HepG2 (cell line): ENCODE measurements around the gene POLR1G. TPM values are rescaled to one million over a fixed set of nuclear protein-coding genes. Genes with fewer than 3 reads are reported as not detected.

Experiments
- CCDC6 ChIP-seq: sonication (generic); formaldehyde crosslinking; IDR thresholded peaks from 2 replicates; pipeline ENCODE4 v1.8.1; 2022; ENCODE audit warnings: mild to moderate bottlenecking, missing genetic modification reagents, moderate library complexity
- HOXA3 ChIP-seq: sonication (generic); formaldehyde crosslinking; IDR thresholded peaks from 2 replicates; pipeline ENCODE4 v1.5.0; 2020; ENCODE audit warnings: missing genetic modification reagents
- SIX4 ChIP-seq: sonication (generic); formaldehyde crosslinking; IDR thresholded peaks from 2 replicates; pipeline ENCODE4 v1.4.0; 2020; ENCODE audit warnings: missing genetic modification reagents
- SRSF4 ChIP-seq: fragments of 200-400 bp; formaldehyde crosslinking; IDR thresholded peaks from one replicate; pipeline ENCODE4 v1.6.1; 2018; ENCODE audit warnings: mild to moderate bottlenecking, low read depth, low read length, moderate library complexity; ENCODE audit not compliant: poor library complexity, severe bottlenecking
- SRY ChIP-seq: sonication (generic); formaldehyde crosslinking; IDR thresholded peaks from 2 replicates; pipeline ENCODE4 v1.8.0; 2022; ENCODE audit warnings: mild to moderate bottlenecking, missing genetic modification reagents
- TBX2 ChIP-seq: sonication (generic); formaldehyde crosslinking; IDR thresholded peaks from 2 replicates; pipeline ENCODE4 v1.5.0; 2020; ENCODE audit warnings: missing genetic modification reagents, mild to moderate bottlenecking, borderline replicate concordance
- ZNF20 ChIP-seq: sonication (generic); formaldehyde crosslinking; IDR thresholded peaks from 2 replicates; pipeline ENCODE4 v1.4.0; 2020; ENCODE audit warnings: mild to moderate bottlenecking, moderate library complexity, missing genetic modification reagents
- ZNF280D ChIP-seq: sonication (generic); formaldehyde crosslinking; IDR thresholded peaks from 2 replicates; pipeline ENCODE4 v1.5.1; 2020; ENCODE audit warnings: mild to moderate bottlenecking, missing genetic modification reagents
- ZNF768 ChIP-seq: sonication (generic); formaldehyde crosslinking; IDR thresholded peaks from 2 replicates; pipeline ENCODE4 v1.4.0; 2020; ENCODE audit warnings: missing genetic modification reagents
- ZNF777 ChIP-seq: sonication (generic); formaldehyde crosslinking; IDR thresholded peaks from 2 replicates; pipeline ENCODE4 v1.4.0; 2020; ENCODE audit warnings: missing genetic modification reagents
- ZNF781 ChIP-seq: sonication (generic); formaldehyde crosslinking; IDR thresholded peaks from 2 replicates; pipeline ENCODE4 v1.5.1; 2020; ENCODE audit warnings: borderline replicate concordance, mild to moderate bottlenecking, missing genetic modification reagents; ENCODE audit errors: not compliant biosample characterization
- polyA plus RNA-seq, 8 experiments: library from polyadenylated mRNA; depleted of rRNA in 3 of 8; stranded (reverse) in 7 of 8; unstranded in 1 of 8; fragments of >200 nt; fragmentation: Illumina TruSeq in 4 of 8; extraction: Trizol in 4 of 8; gene quantifications; 2 replicates each; pipeline versions ENCODE4 v1.2.1 to v1.2.3, GENCODE V29; 2011 to 2016; ENCODE audit warnings: low read depth in 4 of 8, missing spikeins in 1 of 8, mixed read lengths in 1 of 8; ENCODE audit not compliant: insufficient read depth in 1 of 8
- total RNA-seq, 5 experiments: library from RNA; depleted of rRNA; stranded (reverse); fragments of >200 nt; fragmentation: Illumina TruSeq; extraction: Trizol; gene quantifications; 2 replicates each; pipeline ENCODE4 v1.2.3, GENCODE V29; 2016; ENCODE audit warnings: low read depth in 1 of 5
- TF ChIP-seq, protein P1 (sequence below): sonication (generic); formaldehyde crosslinking; IDR thresholded peaks from 2 replicates; pipeline ENCODE4 v1.4.0; 2020; ENCODE audit warnings: missing genetic modification reagents, borderline replicate concordance
- TF ChIP-seq, protein P2 (sequence below): IDR thresholded peaks from 2 replicates; pipeline ENCODE4 v1.6.1; 2012; ENCODE audit warnings: low read length, improper control_type of control experiment
- TF ChIP-seq, protein P3 (sequence below): fragments of 450-650 bp; IDR thresholded peaks from 2 replicates; pipeline ENCODE4 v1.6.1; 2016
- TF ChIP-seq, protein P4 (sequence below): sonication (generic); formaldehyde crosslinking; IDR thresholded peaks from 2 replicates; pipeline ENCODE4 v1.5.0; 2020; ENCODE audit warnings: missing genetic modification reagents

POLR1G gene
- total and polyA plus RNA-seq, 2 of the 13 experiments (the other 11 are each of a cell fraction or from before 2014, with no cell fraction given) = 3.5 to 20.8 TPM

- TF ChIP-seq, protein P1, sequence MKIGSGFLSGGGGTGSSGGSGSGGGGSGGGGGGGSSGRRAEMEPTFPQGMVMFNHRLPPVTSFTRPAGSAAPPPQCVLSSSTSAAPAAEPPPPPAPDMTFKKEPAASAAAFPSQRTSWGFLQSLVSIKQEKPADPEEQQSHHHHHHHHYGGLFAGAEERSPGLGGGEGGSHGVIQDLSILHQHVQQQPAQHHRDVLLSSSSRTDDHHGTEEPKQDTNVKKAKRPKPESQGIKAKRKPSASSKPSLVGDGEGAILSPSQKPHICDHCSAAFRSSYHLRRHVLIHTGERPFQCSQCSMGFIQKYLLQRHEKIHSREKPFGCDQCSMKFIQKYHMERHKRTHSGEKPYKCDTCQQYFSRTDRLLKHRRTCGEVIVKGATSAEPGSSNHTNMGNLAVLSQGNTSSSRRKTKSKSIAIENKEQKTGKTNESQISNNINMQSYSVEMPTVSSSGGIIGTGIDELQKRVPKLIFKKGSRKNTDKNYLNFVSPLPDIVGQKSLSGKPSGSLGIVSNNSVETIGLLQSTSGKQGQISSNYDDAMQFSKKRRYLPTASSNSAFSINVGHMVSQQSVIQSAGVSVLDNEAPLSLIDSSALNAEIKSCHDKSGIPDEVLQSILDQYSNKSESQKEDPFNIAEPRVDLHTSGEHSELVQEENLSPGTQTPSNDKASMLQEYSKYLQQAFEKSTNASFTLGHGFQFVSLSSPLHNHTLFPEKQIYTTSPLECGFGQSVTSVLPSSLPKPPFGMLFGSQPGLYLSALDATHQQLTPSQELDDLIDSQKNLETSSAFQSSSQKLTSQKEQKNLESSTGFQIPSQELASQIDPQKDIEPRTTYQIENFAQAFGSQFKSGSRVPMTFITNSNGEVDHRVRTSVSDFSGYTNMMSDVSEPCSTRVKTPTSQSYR (CRISPR knock-in tag) = peak; percentile 36; the same call in 1 of the 2 replicates
- TF ChIP-seq, protein P2, sequence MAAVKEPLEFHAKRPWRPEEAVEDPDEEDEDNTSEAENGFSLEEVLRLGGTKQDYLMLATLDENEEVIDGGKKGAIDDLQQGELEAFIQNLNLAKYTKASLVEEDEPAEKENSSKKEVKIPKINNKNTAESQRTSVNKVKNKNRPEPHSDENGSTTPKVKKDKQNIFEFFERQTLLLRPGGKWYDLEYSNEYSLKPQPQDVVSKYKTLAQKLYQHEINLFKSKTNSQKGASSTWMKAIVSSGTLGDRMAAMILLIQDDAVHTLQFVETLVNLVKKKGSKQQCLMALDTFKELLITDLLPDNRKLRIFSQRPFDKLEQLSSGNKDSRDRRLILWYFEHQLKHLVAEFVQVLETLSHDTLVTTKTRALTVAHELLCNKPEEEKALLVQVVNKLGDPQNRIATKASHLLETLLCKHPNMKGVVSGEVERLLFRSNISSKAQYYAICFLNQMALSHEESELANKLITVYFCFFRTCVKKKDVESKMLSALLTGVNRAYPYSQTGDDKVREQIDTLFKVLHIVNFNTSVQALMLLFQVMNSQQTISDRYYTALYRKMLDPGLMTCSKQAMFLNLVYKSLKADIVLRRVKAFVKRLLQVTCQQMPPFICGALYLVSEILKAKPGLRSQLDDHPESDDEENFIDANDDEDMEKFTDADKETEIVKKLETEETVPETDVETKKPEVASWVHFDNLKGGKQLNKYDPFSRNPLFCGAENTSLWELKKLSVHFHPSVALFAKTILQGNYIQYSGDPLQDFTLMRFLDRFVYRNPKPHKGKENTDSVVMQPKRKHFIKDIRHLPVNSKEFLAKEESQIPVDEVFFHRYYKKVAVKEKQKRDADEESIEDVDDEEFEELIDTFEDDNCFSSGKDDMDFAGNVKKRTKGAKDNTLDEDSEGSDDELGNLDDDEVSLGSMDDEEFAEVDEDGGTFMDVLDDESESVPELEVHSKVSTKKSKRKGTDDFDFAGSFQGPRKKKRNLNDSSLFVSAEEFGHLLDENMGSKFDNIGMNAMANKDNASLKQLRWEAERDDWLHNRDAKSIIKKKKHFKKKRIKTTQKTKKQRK = no peak
- TF ChIP-seq CCDC6 (no peak), ZNF777 (no peak), ZNF20 (CRISPR knock-in tag) (no peak), SRY (CRISPR knock-in tag) (no peak), TBX2 (CRISPR knock-in tag) (no peak), ZNF781 (CRISPR knock-in tag) (no peak), ZNF768 (peak; percentile 37; the same call in 1 of the 2 replicates), SRSF4 (no peak), SIX4 (0 out of 2 replicates have a peak, but pooled peaks have one; percentile 14), ZNF280D (CRISPR knock-in tag) (peak; percentile 7; the same call in 1 of the 2 replicates), HOXA3 (CRISPR knock-in tag) (no peak)
- TF ChIP-seq, protein P3, sequence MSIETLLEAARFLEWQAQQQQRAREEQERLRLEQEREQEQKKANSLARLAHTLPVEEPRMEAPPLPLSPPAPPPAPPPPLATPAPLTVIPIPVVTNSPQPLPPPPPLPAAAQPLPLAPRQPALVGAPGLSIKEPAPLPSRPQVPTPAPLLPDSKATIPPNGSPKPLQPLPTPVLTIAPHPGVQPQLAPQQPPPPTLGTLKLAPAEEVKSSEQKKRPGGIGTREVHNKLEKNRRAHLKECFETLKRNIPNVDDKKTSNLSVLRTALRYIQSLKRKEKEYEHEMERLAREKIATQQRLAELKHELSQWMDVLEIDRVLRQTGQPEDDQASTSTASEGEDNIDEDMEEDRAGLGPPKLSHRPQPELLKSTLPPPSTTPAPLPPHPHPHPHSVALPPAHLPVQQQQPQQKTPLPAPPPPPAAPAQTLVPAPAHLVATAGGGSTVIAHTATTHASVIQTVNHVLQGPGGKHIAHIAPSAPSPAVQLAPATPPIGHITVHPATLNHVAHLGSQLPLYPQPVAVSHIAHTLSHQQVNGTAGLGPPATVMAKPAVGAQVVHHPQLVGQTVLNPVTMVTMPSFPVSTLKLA = no peak
- TF ChIP-seq, protein P4, sequence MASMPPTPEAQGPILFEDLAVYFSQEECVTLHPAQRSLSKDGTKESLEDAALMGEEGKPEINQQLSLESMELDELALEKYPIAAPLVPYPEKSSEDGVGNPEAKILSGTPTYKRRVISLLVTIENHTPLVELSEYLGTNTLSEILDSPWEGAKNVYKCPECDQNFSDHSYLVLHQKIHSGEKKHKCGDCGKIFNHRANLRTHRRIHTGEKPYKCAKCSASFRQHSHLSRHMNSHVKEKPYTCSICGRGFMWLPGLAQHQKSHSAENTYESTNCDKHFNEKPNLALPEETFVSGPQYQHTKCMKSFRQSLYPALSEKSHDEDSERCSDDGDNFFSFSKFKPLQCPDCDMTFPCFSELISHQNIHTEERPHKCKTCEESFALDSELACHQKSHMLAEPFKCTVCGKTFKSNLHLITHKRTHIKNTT = no peak
Observed at GRCh38 chr19:45424191-45425058, 18.0 kb downstream of the POLR1G start (continued).
